Type B pancreatic cell (in vitro differentiated cells): ENCODE results near the gene SETBP1. TPM values are rescaled to one million over a fixed set of nuclear protein-coding genes. Genes with fewer than 3 reads are reported as not detected.

Experiments
- DNase-seq: peaks from one replicate; pipeline ENCODE4 v3.0.0; 2021; ENCODE audit warnings: mixed read lengths; ENCODE audit not compliant: unreplicated experiment; ENCODE audit errors: extremely low spot score
- H3K27ac Mint-ChIP-seq: 2 replicates; pipeline ENCODE4 v1.8.0; 2021; ENCODE audit warnings: mild to moderate bottlenecking, mixed read lengths
- H3K27me3 Mint-ChIP-seq: 2 replicates; pipeline ENCODE4 v1.8.0; 2021; ENCODE audit warnings: mixed read lengths
- H3K36me3 Mint-ChIP-seq: 2 replicates; pipeline ENCODE4 v1.8.0; 2021; ENCODE audit warnings: mixed read lengths
- H3K4me1 Mint-ChIP-seq: one replicate; pipeline ENCODE4 v1.8.0; 2021; ENCODE audit warnings: mixed read lengths; ENCODE audit not compliant: unreplicated experiment
- H3K4me3 Mint-ChIP-seq: 2 replicates; pipeline ENCODE4 v1.8.0; 2021; ENCODE audit warnings: mild to moderate bottlenecking, mixed read lengths
- H3K9me3 Mint-ChIP-seq: 2 replicates; pipeline ENCODE4 v1.8.0; 2021; ENCODE audit warnings: mixed read lengths
- total RNA-seq: library from RNA; stranded (reverse); gene quantifications from 2 replicates; pipeline ENCODE4 v1.2.1, GENCODE V29; 2021; ENCODE audit warnings: low replicate concordance
- TF ChIP-seq, protein P1 (sequence below): fragments of 200-600 bp; sonication (generic); conservative IDR thresholded peaks from 2 replicates; pipeline ENCODE4 v1.5.0; 2021; ENCODE audit warnings: antibody characterized with exemption, mild to moderate bottlenecking

SETBP1 gene
- total RNA-seq, 1 donor from 2014 or later: 62.7 TPM

DNA sequence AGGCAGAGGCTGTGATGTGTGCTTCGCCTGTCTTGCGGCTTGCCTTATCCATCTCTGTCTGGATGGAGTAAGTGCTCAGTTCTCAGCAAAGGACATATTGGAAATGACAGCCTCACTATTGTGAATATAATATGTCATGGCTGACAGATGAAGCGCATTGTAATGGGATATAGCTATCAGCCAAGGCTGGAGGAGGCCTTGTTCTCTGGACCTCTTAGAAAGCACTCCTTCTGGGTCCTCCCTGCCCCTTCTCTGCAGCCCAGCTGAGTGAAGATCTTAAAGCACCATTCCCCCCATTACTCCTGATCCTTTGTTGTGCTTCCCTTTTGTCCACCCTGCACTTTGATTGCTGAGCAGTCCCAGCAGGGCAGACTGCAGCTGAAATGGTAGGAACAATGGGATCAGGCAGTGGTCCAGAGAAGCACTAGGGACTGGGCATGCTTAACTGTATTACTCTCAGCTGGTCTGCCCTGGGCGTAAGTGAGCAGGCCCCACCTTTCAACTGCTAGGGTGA lies 265.3 kb downstream of the SETBP1 start:
- no peak for DNase-seq
- TF ChIP-seq, protein P1, sequence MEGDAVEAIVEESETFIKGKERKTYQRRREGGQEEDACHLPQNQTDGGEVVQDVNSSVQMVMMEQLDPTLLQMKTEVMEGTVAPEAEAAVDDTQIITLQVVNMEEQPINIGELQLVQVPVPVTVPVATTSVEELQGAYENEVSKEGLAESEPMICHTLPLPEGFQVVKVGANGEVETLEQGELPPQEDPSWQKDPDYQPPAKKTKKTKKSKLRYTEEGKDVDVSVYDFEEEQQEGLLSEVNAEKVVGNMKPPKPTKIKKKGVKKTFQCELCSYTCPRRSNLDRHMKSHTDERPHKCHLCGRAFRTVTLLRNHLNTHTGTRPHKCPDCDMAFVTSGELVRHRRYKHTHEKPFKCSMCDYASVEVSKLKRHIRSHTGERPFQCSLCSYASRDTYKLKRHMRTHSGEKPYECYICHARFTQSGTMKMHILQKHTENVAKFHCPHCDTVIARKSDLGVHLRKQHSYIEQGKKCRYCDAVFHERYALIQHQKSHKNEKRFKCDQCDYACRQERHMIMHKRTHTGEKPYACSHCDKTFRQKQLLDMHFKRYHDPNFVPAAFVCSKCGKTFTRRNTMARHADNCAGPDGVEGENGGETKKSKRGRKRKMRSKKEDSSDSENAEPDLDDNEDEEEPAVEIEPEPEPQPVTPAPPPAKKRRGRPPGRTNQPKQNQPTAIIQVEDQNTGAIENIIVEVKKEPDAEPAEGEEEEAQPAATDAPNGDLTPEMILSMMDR: no peak
- peak overlapping the region; percentile 46 for H3K27ac Mint-ChIP-seq
- H3K36me3 Mint-ChIP-seq: peaks cover 18% of the 10 kb centered on the region
- no peak overlapping the region for H3K4me3 Mint-ChIP-seq
- no peaks in the 10 kb centered on the region for H3K9me3 Mint-ChIP-seq
- no peaks in the 10 kb centered on the region for H3K27me3 Mint-ChIP-seq
- H3K4me1 Mint-ChIP-seq: peaks cover 35% of the 10 kb centered on the region

- no peak for DNase-seq
- Mint-ChIP-seq H3K27me3 (no peaks in the 10 kb centered on the region), H3K36me3 (peaks cover 18% of the 10 kb centered on the region), H3K9me3 (no peaks in the 10 kb centered on the region), H3K4me3 (no peak overlapping the region), H3K27ac (peak overlapping the region; percentile 46), H3K4me1 (peaks cover 35% of the 10 kb centered on the region)
- TF ChIP-seq, protein P1: no peak
Measured at GRCh38 chr18:44946529-44947113, 265.9 kb downstream of the SETBP1 start.

GRCh38 chr18:44949967-44950366 lies 269.3 kb downstream of the SETBP1 start:
- no peak for DNase-seq
- Mint-ChIP-seq H3K4me3 (no peak overlapping the region), H3K36me3 (peaks cover 44% of the 10 kb centered on the region), H3K27ac (no peak overlapping the region), H3K9me3 (no peaks in the 10 kb centered on the region), H3K4me1 (peaks cover 22% of the 10 kb centered on the region), H3K27me3 (no peaks in the 10 kb centered on the region)
- TF ChIP-seq, protein P1: no peak

DNA sequence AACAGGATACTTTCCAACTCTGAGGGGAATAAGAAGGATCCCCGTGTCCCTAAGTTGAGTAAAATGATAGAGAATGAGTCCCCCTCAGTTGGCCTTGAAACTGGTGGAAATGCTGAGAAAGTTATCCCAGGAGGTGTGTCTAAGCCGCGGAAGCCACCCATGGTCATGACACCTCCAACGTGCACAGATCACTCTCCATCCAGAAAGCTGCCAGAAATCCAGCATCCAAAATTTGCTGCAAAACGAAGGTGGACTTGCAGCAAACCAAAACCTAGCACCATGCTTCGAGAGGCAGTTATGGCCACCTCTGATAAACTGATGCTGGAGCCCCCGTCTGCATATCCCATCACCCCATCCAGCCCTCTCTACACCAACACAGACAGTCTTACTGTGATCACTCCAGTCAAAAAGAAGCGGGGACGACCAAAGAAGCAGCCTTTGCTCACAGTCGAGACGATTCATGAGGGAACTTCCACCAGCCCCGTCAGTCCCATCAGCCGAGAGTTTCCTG lies 270.1 kb downstream of the SETBP1 start:
- Mint-ChIP-seq H3K36me3 (peaks cover 46% of the 10 kb centered on the region), H3K27ac (no peak overlapping the region), H3K4me3 (no peak overlapping the region), H3K4me1 (peaks cover 14% of the 10 kb centered on the region), H3K9me3 (no peaks in the 10 kb centered on the region), H3K27me3 (no peaks in the 10 kb centered on the region)
- TF ChIP-seq, protein P1: no peak
- DNase-seq: no peak

DNA sequence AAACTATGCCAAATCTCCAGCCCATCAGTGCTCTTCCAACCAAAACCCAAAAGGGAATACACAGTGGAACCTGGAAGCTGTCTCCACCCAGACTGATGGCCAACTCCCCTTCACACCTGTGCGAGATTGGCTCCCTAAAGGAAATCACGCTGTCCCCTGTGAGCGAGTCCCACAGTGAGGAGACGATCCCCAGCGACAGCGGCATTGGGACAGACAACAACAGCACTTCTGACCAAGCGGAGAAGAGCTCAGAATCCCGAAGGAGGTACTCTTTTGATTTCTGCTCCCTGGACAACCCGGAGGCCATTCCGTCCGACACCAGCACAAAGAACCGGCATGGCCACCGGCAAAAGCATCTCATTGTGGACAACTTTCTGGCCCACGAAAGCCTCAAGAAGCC lies 271.1 kb downstream of the SETBP1 start:
- no peaks in the 10 kb centered on the region for H3K27me3 Mint-ChIP-seq
- H3K36me3 Mint-ChIP-seq: peaks cover 50% of the 10 kb centered on the region
- peaks cover 4% of the 10 kb centered on the region for H3K4me1 Mint-ChIP-seq
- no peak overlapping the region for H3K4me3 Mint-ChIP-seq
- TF ChIP-seq, protein P1: no peak
- no peak for DNase-seq
- no peaks in the 10 kb centered on the region for H3K9me3 Mint-ChIP-seq
- H3K27ac Mint-ChIP-seq: no peak overlapping the region
